ENCODE data around the gene NACC2.
A peak's percentile ranks its signal among the peaks of the same experiment; 100 is the strongest.

NACC2 gene

GRCh38 chr9:136127313-136127712 is 32.2 kb upstream of the NACC2 start:
- no peak for DNase-seq

GRCh38 chr9:136124976-136125692 is 30.0 kb upstream of the NACC2 start:
- DNase-seq, result no peak

GRCh38 chr9:136122425-136123383 is 27.6 kb upstream of the NACC2 start:
- peak; percentile 57 for DNase-seq

GRCh38 chr9:136121801-136122200 is 26.7 kb upstream of the NACC2 start:
- DNase-seq, result no peak

GRCh38 chr9:136120438-136120844 is 25.4 kb upstream of the NACC2 start:
- no peak for DNase-seq

- DNase-seq, result no peak
These were observed 24.8 kb upstream of the NACC2 start for GRCh38 chr9:136119883-136120393.

GRCh38 chr9:136119061-136119882 is 24.2 kb upstream of the NACC2 start:
- peak; percentile 47 for DNase-seq

- peak; percentile 96 for DNase-seq
These were observed 23.4 kb upstream of the NACC2 start, which contains the start of gene TMEM250 for GRCh38 chr9:136118320-136119060. Gene TMEM250 (minus strand): TSS chr9:136118875. CDS start chr9:136116900, 1,975 bp downstream.

- DNase-seq, result no peak
These were observed 22.8 kb upstream of the NACC2 start for GRCh38 chr9:136117916-136118319.

- no peak for DNase-seq
These were observed 22.3 kb upstream of the NACC2 start for GRCh38 chr9:136117291-136117915.

GRCh38 chr9:136116360-136117098 is 21.4 kb upstream of the NACC2 start:
- no peak for DNase-seq

GRCh38 chr9:136115641-136116359 is 20.7 kb upstream of the NACC2 start:
- no peak for DNase-seq

- no peak for DNase-seq
These were observed 20.1 kb upstream of the NACC2 start for GRCh38 chr9:136115206-136115605.

- DNase-seq, result no peak
These were observed 19.5 kb upstream of the NACC2 start for GRCh38 chr9:136114610-136115009.

- no peak for DNase-seq
These were observed 17.5 kb upstream of the NACC2 start for GRCh38 chr9:136112541-136112940.

GRCh38 chr9:136111910-136112309 is 16.8 kb upstream of the NACC2 start:
- no peak for DNase-seq

- no peak for DNase-seq
These were observed 16.1 kb upstream of the NACC2 start for GRCh38 chr9:136111190-136111589.

GRCh38 chr9:136110082-136111061 is 15.3 kb upstream of the NACC2 start:
- peak; percentile 40 for DNase-seq
